GM18505 (cell line): ENCODE measurements around the gene TCAF1.

Experiments used
- ATAC-seq: cut with Tn5 transposase; IDR thresholded peaks from one replicate; pipeline ENCODE4 v1.9.1; 2021; ENCODE audit not compliant: unreplicated experiment
- POLR2A ChIP-seq: IDR thresholded peaks from 4 replicates; pipeline ENCODE4 v1.6.1; 2011; ENCODE audit warnings: borderline replicate concordance; ENCODE audit not compliant: insufficient read depth, insufficient read length; ENCODE audit errors: extremely low read depth

Gene TCAF1

DNA sequence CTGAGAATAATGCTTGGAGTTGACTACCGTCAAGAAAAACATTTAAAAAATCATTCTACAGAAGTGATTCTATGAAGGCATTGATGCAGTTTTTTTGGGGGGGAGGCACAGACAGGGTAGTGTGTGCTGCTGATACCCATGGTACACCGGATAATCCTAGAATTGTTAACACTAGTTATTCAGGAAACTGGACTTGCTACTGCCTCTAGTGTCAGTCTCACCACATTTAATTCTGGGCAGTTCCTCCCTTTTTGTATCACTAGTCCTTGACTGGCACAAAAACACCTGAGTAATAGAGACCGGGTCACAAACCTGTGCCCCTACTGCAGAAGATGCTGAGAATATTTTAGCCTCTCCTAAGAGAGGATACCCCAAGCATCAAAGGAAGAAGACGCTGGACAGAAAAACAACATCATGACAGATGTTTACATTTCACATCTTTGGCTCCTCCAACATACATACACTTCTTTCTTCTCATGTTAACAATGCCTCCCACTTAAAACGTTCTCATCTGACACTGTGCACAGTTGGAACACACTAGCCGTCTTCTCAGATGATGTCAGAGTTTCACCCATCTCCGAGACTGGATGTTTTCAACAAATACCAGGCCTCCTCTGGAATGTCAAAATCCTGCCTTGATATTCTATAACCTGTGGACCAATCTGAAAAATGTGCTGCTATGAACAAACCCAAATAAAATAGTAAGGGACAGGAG is 13.1 kb upstream of the TCAF1 start:
- no peak for ATAC-seq
- TF ChIP-seq POLR2A: no peak

DNA sequence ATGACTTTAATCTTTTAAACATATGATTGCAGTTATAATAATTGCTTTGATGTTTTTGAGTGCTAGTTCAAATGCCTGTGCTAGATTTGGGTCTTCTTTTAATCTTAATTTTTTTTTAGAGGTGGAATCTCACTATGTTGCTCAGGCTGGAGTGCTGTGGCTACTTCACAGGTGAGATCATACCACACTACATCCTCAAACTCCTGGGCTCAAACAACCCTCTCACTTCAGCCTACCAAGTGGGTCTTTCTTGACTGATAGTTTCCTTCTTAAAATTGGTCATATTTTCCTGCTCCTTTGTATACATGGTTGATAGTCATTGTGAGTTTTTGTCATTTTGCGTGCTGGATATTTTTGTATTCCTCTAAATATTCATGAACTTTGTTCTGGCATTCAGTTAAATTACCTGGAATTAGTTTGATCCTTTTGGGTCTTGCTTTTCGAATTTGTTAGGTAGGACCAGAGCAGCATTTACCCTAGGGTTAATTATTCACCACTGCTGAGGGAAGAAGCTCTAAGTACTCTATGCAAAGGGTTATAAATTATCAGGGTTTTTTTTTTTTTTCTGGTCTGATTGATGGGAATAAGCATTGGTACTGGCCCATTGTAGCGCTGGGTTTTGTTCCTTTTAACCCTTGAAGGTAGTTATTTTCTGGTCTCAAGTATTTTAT is 12.1 kb upstream of the TCAF1 start:
- no peak for TF ChIP-seq POLR2A

DNA sequence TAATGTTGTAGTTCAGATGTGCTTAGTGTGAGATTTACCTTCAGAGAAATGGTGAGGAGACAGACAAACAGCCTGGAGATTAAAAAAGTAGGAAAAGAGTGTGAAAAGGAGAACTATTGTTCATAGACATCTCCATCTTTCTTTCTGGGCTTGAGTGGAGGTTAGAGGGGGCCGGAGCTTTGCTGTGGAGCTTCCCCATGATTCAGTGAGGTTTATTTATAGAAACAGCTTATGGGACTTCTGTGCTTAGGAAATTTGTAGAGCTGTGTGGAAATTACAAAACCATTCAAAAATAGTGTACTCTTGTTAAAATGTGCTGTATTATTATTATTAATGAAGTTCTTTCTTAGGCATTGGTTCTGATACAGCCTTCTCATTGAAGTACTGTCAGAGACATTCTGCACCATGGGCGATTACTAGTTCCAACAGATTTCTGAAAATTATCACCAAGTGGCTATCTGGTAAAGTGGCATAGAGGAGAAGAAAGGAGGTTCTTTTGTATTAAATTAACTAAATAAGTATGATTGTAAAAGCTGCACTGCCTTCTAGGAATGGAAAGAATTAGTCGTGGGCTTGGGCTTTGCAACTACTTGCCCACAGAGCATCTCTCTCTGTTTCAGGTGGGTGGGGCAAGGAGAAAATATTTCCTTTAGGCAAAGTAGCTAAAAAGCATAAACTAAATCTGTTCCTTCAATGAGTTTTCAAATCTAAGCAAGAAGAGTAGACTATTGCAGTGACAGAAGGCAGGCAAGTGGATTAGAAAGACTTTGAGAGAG is 8.7 kb upstream of the TCAF1 start:
- no peak for ATAC-seq
- no peak for TF ChIP-seq POLR2A

More for the DNA sequence above, 12.1 kb upstream of the TCAF1 start:
- no peak for ATAC-seq

DNA sequence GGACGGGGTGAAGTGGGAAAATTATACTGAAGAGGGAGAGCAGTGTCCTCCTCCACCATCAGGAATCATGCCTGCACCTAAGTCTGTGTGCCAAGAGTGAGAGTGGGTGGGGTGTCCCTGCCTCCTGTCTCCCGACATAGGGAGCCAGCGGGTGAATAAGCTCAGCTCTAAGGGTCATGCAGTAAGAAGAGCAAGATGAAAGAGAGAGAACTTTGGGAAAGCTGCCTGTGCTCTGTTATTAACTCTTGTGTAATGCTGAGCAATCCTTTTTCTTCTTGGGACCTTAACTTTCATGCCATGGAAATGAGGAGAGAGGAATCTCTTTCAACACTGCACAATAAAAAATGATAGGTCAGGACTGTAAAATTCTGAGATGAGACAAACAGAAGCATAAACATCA is 7.9 kb upstream of the TCAF1 start:
- ATAC-seq: no peak
- TF ChIP-seq POLR2A: no peak

DNA sequence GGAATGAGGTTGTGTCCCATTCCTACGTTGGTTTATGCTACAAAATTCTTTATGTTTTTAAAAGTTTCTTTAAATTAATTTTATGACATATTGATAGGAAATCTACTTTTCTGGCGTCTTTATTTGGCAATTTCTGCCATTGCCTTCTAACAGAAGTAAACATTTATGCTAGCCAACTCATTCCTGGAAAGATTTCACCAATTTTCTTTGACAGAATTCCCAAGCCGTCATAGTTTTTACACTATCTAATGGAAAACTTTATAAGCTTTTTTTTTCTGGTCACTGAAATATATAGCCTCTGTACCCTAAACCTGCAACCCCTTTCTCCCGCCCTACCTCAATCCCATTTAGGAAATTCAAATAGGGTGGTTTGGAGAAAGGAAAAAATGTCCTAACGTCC is 6.1 kb upstream of the TCAF1 start:
- ATAC-seq: no peak

DNA sequence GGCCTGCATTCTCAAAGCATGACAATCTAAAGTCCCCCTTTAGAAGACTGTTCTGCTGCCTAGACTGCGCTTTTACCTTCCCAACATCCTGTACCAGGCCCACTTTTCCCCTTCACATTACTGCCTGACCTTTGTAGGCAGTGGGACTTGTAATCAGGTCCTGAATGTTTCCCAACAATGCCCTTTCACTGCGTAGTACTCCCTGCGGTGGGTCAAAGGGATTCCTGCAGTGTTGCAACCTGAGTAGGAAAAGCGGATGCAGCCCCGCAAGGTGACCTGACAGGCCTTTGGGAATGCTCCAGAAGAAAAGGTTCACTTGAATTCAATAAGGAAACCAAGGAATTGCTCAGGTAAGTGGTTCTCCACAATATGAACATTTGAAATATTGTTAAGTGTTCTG is 4.9 kb upstream of the TCAF1 start:
- ATAC-seq: no peak
- TF ChIP-seq POLR2A: no peak

More for the DNA sequence above, 6.1 kb upstream of the TCAF1 start:
- TF ChIP-seq POLR2A: no peak

DNA sequence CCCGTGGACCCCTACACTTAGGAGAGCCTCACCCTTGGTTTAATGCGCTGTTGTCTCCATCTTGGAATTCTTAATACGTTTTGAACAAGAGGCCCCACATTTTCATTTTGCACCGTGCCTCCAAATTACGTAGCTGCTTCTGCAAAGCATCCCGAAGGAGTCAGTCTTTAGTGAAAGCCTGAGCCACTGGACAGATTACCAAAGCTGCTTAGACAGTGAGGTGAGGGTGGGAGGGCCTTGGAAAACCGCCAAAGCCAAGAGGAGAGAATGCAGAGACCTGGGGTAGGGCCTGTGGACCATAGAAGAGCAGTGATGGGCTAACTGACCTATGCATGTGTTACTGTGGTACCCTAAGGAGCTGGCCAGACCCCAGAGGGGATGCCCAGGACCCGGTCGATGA is 4.2 kb upstream of the TCAF1 start:
- ATAC-seq: no peak

DNA sequence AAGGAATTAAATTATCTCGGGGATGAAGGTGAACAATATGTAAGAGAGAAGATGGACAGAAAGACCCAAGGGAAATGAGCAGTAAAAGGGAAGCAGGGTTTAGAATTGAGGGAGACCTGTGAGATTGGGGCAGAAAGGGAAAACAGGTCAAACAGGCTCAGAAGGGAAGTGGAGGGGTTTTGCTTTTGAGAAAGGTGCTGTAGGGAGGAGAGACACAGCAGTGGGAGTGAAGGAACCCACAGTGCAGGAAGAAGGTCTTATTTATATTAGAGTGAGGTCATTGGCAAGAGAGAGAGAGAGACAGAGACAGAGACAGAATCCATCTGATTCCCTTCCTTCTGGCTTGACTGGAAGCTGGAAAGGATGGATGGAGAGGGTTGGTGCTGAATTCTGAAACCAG is 3.5 kb upstream of the TCAF1 start:
- no peak for ATAC-seq
- TF ChIP-seq POLR2A: no peak

More for the DNA sequence above, 4.2 kb upstream of the TCAF1 start:
- TF ChIP-seq POLR2A: no peak

DNA sequence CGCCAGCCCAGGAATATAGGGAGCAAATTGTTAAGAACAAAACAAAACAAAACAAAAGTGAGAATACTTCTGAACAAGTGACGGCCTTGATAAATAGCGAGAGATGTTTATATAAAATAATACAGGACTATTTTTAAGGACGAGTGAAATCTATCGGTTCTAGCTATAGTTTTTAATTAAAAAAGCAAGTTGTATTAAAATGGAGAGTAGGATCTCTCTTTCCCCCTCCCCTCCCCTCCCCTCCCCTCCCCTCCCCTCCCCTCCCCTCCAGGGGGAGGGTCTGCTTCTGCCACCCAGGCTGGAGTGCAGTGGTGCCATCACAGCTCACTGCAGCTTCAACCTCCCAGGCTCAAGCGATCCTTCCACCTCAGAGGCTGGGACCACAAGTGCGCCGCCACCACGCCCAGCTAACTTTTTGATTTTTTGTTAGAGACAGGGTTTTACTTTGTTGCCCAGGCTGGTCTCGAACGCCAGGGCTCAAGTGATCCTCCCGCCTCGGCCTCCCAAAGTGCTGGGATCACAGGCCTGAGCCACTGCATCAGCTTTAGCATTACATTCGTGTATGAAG is 440 bp upstream of the TCAF1 start:
- TF ChIP-seq POLR2A: no peak
- ATAC-seq: no peak

DNA sequence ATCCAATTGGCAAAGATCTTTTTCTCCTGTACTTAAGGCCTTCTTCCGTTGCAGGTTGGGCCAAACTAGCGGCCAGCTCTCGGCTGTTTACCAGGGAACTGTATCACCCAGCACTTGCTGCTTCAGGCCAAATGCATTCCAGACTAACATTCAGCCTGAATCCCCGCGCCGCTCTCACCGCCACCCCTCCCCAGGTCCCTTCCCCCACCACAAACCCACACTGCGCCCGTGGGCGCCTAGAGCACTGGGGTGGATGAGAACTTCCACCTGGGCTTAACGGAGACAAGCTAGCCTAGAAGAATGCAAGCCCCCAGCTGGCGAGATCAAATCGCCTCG is 676 bp downstream of the TCAF1 start:
- TF ChIP-seq POLR2A: no peak
- no peak for ATAC-seq

DNA sequence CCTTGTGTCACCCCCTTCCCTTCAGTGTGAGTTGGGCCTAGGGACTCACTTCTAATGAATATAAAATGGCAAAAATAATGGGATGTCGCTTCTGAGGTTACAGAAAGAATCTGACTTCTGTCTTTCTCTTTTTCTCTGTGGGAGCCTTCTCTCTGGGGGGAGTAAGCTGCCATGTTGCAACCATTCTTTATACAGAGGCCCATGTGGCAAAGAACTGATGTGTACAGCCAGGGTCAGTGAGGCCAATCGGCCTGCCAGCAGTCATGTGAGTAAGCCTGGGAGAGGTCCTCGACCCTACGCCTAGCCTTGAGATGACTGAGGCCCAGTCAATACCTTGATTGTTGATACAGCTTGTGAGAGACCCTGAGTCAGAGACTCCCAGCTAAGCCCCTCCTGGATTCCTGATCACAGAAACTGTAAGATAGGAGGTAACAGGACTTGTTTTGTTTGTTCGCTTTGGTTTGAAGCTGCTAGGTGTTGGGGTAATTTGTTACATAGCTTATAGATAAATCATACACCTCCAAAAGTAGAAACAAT is 1.7 kb downstream of the TCAF1 start:
- no peak for TF ChIP-seq POLR2A
- no peak for ATAC-seq

DNA sequence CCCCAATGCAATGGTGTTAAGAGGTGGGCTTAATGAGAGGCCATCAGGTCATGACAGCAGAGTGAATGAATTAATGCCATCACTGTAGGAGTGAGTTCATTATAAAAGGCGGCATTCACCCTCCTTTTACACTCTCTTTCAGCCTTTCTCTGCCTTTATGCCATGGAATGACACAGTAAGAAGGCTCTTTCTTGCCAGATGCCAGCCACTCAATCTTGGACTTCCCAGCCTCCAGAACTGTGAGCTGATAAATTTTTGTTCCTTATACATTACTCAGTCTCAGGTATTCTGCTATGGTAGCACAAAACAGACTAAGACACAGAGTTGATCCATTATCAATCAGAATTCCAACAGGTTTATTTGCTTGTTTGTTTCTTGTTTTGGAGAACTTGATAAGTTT is 3.2 kb downstream of the TCAF1 start:
- ATAC-seq: no peak
- TF ChIP-seq POLR2A: no peak

DNA sequence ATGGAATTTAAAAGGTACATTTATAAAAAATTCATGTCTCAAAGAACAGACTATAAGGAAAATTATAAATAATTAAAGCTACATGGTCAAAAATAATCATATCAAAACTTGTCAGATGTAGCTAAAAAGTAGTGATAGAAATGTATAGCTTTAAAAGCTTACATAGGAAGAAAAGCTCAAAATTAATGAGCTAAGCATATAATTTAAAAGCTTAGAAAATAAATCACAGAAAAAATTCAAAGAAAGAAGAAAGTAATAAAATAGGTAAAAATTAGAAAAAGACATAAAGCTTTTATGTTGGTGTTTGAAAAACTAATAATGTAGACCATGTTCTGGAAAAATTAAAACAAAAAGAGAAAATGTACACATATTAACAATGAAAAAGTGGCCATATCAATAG is 5.3 kb downstream of the TCAF1 start:
- no peak for ATAC-seq
- no peak for TF ChIP-seq POLR2A
